A549 (cell line): ENCODE results near the gene C19orf12.
"Not testable (repeated sequence)": the region's sequence is repeated elsewhere in the genome, so short reads cannot be mapped to it uniquely, and the experiment has no call there.

Source experiments
- CTCF ChIP-seq: fragments of >200 bp; sonication (Bioruptor Twin); formaldehyde crosslinking; IDR thresholded peaks from 3 replicates; pipeline ENCODE4 v1.5.1; 2016
- EP300 ChIP-seq, 2 experiments: fragments of >200 bp; sonication (Bioruptor Twin); formaldehyde crosslinking; IDR thresholded peaks; 2 replicates in 1 of 2; 3 replicates in 1 of 2; pipeline ENCODE4 v1.6.1; 2016 to 2017
- FOSL2 ChIP-seq, 2 experiments: fragments of 450-650 bp in 1 of 2; fragments of >200 bp in 1 of 2; sonication (Bioruptor Twin) in 1 of 2; formaldehyde crosslinking; IDR thresholded peaks; 2 replicates each; pipeline versions ENCODE4 v1.5.0 to v1.6.1; 2016 to 2020; ENCODE audit warnings: mild to moderate bottlenecking in 1 of 2, moderate library complexity in 1 of 2
- NR3C1 ChIP-seq: fragments of >200 bp; sonication (Bioruptor Twin); formaldehyde crosslinking; IDR thresholded peaks from 3 replicates; pipeline ENCODE4 v1.6.1; 2017
- POLR2A ChIP-seq: IDR thresholded peaks from 2 replicates; pipeline ENCODE4 v1.6.1; 2012; ENCODE audit warnings: mild to moderate bottlenecking, low read length
- RCOR1 ChIP-seq: fragments of 150-350 bp; IDR thresholded peaks from 2 replicates; pipeline ENCODE4 v1.6.1; 2014; ENCODE audit warnings: antibody characterized with exemption, low read length, low read depth
- RFX5 ChIP-seq: fragments of 450-650 bp; IDR thresholded peaks from 2 replicates; pipeline ENCODE4 v1.7.1; 2014; ENCODE audit warnings: antibody characterized with exemption, mild to moderate bottlenecking, moderate library complexity
- RNF2 ChIP-seq: fragments of 200-600 bp; sonication (generic); IDR thresholded peaks from 2 replicates; pipeline ENCODE4 v1.6.1; 2016; ENCODE audit warnings: low read depth, mild to moderate bottlenecking, antibody characterized with exemption, moderate library complexity, borderline replicate concordance
- SMC3 ChIP-seq: fragments of >200 bp; sonication (Bioruptor Twin); formaldehyde crosslinking; IDR thresholded peaks from 3 replicates; pipeline ENCODE4 v1.6.1; 2018; ENCODE audit warnings: inconsistent platforms

- TF ChIP-seq CTCF; NR3C1; RCOR1; FOSL2 (IDR thresholded peaks at IDR 0.05); FOSL2 (CRISPR knock-in tag; IDR thresholded peaks at IDR 0.05); SMC3; RFX5; EP300 (IDR thresholded peaks at IDR 0.05); RNF2; POLR2A: not testable (repeated sequence)
Measured at GRCh38 chr19:29709440-29709798, 5.6 kb downstream of the C19orf12 start.
